Fibroblast of the conjunctiva (primary cell): ENCODE results near the gene PLEKHM2.

Experiments used
- DNase-seq: peaks from one replicate; pipeline ENCODE4 v3.0.0-alpha.2; 2010; ENCODE audit warnings: low read depth

Gene PLEKHM2

DNA sequence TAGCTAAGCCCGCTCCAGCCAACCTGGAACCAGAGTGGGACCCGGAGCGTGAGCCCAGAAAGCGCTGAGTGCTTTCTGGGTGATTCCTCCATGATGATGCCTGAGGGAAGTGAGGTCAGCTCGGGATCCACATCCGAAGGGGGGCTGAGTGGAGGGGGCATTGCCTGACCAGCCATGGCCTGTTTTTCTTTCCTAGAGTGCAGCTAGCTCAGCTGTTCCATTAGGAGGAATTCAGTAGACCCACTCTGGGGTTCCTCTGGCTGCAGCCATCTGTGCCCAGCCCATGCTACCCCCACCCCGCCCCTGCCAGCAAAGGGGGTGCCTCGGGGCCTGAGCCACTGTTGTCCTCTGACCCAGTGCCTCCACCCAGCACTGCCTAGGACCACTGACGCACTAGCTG lies 42.4 kb downstream of the PLEKHM2 start:
- DNase-seq = no peak

DNA sequence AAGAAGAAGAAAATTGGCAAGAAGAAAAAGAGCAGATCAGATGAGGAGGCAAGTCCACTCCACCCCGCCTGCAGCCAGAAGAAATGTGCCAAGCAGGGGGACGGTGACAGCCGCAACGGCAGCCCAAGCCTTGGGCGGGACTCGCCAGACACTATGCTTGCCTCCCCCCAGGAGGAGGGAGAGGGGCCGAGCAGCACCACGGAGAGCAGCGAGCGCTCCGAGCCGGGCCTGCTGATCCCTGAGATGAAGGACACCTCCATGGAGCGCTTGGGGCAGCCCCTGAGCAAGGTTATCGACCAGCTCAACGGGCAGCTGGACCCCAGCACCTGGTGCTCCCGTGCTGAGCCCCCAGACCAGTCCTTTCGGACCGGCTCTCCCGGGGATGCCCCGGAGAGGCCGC lies 42.9 kb downstream of the PLEKHM2 start:
- no peak for DNase-seq

DNA sequence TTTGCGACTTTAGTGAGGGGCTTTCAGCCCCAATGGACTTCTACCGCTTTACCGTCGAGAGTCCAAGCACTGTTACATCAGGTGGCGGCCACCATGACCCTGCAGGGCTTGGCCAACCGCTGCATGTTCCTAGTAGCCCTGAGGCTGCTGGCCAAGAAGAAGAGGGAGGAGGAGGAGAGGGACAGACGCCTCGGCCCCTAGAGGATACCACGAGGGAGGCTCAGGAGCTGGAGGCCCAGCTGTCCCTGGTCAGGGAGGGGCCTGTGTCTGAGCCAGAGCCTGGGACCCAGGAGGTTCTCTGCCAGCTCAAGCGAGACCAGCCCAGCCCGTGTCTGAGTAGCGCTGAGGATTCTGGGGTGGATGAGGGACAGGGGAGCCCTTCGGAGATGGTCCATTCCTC lies 43.3 kb downstream of the PLEKHM2 start:
- DNase-seq = no peak

DNA sequence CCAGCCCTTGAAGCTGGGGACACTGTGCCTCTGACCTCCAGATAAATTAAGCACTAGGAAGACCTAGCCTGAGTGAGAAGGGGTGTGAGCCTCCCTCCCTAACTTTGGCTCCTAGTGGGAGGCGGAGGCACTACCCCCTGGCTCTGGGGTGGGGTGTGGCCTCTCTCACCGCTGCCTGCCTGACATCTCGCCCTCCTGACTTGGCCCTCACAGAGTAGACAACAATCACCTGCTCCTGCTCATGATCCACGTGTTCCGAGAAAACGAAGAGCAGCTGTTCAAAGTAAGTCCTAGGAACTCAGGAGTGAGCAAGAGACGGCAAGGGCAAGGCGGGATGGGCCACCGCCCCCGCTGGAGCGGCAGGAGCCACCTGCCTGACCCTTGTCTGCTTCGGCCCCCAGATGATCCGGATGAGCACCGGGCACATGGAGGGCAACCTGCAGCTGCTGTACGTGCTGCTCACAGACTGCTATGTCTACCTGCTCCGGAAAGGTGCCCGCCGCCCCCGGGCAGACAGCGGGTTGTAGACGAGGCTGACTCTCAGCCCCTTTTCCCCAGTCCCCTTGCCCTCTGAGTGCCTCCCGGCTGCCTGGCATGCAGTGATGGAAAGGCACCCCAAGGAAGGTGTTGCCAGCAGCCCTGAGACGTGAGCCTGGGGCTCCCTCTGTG lies 43.9 kb downstream of the PLEKHM2 start:
- no peak for DNase-seq

DNA sequence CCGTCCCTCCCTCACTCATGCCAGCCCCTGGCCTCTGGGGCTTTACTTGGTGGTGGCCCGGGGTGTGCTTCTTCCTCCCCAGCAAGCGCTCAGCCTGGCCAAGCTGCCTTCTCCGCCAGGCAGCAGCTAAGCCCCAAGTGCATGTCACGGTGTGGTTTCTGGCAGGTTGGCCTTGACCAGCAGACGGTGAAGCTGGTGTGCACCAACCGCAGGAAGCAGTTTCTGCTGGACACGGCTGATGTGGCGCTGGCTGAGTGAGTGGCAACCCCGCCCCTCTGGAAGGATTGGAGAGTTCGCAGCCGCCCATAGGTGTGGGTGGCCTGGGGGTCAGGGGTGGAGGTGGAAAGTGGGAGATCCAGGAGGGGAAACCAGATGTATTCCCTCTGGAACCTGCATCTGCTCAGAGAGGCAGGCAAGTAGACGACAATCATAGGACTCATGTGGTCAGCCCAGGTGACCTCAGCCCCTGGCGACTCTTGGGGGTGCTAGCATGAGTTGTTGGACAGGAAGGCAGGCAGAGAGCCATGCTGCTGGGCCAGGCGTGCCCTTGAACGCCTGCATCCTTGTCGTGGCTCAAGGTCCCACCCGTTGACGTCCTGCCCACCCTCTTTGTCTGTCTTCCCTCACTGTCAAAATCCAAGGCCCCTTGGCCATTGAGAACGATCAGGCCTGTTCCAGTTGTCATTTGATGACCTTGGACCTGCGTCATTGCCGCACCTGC lies 45.0 kb downstream of the PLEKHM2 start:
- no peak for DNase-seq

DNA sequence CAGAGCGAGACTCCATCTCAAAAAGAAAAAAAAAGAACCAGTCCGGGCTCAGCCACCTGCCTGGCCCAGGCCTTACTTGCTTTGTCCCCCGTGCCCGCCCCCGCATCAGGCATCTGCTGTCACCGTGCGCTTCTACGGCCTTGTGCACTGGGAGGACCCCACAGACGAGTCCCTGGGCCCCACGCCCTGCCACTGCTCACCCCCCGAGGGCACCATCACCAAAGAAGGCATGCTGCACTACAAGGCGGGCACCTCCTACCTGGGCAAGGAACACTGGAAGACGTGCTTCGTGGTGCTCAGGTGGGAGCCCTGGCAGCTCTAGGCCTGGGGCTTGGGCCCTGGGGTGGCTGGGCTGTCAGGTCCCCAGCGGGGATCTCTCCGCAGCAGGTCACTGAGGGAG lies 46.3 kb downstream of the PLEKHM2 start:
- no peak for DNase-seq

DNA sequence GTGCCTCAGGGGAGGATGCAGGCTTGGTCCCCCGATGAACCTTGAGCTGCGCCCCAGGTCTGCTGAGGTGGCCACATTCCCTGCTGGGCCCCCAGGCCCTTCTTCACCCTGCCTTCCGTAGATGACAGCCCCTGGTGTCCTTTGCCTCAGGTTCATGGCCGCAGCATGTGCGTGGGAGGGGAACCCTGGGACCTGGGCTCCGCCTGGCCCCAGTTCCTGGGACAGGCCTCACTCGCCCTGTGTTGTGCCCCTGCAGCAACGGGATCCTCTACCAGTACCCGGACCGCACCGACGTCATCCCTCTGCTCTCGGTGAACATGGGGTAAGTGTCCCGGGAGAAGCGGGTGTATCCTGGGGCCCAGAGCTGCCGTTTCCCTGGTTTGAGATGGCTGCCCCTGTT lies 46.8 kb downstream of the PLEKHM2 start:
- DNase-seq = no peak

DNA sequence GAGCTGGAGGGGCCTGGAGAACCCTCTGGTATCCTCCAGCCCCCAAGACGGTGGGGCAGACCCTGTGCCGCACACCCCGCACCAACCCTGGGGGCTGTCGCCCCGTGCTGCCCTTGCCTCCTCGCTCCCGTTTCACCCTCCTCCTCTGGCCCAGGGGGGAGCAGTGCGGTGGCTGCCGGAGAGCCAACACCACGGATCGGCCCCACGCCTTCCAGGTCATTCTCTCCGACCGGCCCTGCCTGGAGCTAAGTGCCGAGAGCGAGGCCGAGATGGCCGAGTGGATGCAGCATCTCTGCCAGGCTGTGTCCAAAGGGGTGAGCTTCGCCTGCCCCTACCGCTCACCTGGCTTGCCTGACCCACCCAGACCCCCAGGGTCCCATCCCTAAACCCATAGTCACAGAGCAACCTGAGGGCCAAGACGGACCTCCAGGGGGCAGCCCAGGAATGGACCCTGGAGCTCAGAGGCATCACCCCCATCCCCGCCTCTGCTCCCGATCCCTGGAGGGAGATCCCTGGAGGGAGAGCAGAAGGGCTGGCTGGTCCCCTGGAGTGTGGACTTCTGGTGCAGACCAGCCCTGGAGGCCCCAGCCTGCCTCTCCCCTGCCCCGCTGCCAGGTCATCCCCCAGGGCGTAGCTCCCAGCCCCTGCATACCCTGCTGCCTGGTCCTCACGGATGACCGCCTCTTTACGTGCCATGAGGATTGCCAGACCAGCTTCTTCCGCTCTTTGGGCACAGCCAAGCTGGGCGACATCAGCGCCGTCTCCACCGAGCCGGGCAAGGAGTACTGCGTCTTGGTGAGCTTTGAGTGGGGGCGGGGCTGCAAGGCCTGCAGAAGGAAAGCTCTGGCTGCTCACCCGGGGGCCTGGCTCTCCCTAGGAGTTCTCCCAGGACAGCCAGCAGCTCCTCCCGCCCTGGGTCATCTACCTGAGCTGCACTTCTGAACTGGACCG lies 47.9 kb downstream of the PLEKHM2 start:
- no peak for DNase-seq

DNA sequence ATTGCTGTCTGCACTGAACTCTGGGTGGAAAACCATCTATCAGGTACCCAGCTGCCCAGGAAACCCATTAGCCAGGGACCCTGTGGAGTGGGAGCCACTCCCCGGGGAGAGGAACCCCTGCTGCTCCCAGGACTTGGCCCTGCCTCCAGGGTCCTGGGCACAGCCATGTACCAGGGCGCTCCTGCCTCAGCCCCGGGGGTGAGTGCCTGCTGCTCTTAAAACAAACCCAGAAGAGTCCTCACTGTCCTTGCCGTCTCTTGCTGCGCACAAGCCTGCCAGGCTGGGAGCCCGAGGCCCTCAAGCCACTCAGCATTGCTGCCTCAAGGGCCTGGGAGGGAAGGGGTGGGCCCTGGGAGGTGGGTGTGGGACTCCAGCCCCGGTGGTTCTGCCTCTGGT lies 48.6 kb downstream of the PLEKHM2 start:
- DNase-seq = no peak

DNA sequence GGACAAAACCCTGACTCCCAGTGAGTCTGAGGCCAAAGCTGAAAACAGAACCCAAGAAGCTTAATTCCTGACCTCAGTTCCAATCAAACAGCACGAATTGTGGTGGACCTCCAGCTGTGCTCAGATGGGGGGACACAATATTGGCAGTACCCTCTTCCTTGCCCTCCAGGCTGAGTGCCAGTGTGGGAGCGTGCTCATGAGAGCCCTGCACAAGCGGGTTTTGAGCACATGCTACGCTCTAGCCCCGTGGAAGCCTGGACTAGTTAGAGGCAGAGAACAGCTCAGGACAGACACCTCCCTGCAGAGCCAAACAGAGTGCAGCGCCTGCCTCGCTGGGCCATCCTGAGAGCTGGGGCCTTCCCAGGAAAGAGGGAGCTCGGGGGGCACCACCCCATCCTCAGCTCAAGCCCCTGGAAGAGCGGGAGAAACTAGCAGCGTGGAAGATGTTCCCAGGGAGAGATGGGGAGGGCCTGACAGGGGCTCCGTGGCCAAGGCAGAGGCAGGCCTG lies 49.2 kb downstream of the PLEKHM2 start:
- DNase-seq = no peak

DNA sequence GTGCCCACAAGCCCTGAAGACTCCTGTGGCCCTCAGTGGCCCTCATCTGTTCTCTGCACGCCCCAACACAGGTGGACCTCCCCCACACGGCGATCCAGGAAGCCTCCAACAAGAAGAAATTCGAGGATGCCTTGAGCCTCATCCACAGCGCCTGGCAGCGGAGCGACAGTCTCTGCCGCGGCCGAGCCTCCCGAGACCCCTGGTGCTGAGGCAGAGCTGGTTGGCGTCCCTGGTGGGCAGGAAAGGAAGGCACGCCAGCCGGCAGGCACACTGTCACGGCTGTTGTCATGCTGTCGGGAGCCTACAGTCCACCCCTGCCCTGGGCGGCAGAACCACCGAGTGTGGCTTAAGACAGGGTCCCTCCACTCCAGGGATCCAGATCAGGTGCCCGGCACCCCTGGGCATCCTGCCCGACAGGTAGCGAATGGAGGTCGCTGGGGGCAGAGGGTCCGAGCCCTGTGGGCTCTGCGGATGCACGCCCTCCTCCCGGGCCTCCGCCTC lies 49.7 kb downstream of the PLEKHM2 start:
- DNase-seq = no peak

DNA sequence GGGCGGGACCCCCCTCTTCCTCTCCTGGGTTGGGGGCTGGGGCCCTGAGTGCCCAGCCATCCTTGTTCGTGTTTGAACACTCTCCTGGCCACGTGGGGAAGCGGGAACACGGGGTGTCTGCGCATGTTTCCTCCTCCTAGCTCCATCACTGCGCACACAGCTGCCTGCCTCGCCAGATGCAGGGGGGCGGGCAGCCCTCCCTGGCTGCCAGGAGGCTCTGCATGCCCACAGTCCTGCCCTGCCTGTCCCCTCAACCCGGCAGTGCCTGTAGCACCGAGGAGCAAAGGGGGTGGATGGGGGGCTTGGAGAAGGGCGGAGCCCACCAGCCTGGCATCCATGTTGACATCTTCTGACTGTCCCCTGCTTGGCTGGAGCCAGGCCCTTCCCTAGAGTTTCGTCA lies 50.2 kb downstream of the PLEKHM2 start:
- DNase-seq = no peak

DNA sequence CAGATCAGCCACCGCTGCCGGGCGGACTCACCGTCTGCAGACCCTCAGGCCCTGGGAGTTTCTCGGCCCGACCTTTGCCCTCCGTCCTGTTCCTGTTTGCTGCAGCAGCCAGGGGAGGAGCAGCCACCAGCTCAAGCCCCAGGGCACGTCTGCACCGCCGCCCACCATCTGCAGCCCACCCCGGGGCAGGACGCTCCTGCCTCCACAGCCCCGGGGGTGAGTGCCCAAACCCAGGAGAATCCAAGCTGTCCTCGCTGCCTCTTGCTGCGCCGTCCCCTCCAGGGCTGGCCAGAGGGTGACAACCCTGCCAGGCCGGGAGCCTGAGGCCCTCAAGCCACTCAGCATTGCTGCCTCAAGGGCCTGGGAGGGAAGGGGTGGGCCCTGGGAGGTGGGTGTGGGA lies 50.8 kb downstream of the PLEKHM2 start:
- DNase-seq = no peak

DNA sequence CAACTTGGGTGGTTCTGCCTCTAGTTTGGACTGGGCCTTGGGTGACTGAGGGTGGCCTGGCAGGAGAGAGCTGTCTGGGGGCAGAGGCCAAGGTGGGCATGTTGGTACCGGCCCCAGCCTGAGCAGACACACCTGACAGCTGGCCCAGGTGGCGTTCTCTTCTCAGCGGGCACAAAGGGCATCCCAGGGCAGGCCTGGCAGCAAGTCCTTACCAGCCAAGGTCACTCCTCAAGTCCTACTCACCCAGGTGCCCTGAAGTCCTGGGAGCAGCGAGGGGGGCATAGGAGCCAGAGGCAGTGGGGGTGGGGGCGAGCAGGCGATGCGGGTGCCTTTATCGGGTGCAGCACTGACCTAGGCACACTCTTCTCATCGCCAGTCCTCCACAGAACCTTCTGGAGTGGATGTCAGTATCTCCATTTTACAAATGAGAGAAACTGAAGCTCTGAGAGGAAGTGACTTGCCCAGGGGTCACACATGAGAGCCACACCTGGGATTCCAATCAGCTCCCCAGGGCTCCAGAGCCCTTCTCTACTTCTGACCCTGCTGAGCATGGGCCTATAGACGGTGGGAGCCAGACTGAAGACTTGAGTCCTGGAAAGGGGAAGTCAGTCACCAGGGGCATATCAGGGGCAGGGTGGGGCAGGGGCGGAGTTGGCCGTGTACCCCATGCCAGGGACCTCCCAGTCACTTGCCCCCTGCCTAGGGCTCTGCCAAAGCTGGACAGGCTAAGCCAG lies 51.4 kb downstream of the PLEKHM2 start:
- DNase-seq = no peak

DNA sequence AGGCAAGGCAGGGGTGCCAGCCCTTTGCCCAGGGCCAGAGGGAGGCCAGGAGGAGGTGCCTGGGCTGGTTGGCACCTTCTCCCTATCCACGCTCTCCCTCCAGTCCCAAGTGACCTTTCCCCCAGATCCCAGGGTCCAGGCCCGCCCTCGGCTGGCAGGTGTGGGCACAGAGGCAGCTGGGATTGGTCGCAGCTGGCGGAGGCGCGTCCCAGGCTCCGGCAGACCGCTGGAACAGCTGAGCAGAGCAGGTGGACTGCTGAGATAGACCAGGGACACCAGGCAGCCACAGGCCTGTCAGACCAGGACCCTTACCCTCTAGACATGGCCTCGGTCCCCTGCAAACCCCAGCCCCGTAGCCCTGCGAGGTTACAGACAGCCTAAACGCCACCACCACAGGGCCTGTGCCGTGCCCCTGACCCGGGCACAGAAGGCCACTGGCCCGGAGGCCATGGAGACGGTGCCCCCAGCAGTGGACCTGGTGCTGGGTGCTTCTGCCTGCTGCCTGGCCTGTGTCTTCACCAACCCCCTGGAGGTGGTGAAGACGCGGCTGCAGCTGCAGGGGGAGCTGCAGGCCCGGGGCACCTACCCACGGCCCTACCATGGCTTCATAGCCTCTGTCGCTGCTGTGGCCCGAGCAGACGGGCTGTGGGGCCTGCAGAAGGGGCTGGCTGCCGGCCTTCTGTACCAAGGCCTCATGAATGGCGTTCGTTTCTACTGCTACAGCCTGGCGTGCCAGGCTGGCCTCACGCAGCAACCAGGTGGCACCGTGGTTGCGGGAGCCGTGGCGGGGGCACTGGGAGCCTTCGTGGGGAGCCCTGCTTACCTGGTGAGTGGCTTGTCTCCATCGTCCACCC lies 52.1 kb downstream of the PLEKHM2 start, which contains the start of gene SLC25A34:
Gene SLC25A34, plus strand, starts transcription at position 221 of the 854 bp plus-strand sequence. Its CDS starts 228 bp downstream, at position 449.
- no peak for DNase-seq

DNA sequence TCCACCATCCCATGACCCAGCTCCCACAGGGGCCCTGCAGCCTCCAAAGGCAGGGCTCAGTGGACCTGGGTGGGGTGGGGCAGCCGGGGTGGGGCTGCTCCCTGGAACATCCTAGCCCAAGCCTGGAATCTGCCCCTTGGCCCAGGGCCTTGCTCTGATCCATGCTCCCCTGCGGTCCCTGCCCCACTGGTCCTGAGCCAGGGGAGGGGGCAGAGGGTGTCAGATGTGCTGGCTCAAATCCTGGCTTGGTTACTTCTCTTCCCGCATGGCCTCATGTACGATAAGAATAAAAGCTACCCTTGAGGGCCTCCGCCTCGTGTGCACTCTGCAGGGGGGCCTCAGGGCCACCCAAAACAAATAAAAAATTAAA lies 52.8 kb downstream of the PLEKHM2 start:
- DNase-seq = no peak

DNA sequence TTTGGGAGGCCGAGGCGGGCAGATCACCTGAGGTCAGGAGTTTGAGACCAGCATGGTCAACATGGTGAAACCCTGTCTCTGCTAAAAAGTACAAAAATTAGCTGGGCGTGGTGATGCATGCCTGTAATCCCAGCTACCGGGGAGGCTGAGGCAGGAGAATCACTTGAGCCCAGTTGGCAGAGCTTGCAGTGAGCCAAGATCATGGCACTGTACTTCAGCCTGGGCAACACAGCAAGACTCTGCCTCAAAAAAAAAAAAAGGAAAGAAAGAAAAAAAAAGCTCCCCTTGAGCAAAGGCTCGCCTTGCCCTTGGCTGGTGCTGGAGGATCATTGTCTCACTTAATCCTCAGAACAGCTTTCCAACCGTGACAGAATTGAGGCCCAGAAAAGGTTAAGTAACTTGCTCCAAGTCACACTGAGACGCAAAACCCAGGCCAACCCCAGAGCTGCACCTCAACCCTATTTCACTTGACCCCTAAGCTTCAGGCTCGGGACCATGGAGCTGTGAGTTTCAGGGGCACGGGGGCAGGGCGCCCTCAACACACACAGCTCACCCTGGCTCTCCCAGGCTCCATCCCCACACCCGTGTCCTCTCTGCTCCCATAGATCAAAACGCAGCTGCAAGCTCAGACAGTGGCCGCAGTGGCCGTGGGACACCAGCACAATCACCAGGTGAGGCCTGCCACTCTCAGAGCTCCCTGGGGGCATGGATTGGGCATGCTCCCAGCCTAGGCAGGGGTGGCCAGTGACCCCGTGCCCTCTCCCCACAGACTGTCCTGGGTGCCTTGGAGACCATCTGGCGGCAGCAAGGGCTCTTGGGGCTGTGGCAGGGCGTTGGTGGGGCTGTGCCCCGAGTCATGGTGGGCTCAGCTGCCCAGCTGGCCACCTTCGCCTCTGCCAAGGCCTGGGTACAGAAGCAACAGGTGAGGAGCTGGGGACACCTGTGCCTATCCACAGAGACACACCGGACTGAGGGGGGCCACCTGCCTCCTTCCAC lies 53.5 kb downstream of the PLEKHM2 start:
- no peak for DNase-seq

DNA sequence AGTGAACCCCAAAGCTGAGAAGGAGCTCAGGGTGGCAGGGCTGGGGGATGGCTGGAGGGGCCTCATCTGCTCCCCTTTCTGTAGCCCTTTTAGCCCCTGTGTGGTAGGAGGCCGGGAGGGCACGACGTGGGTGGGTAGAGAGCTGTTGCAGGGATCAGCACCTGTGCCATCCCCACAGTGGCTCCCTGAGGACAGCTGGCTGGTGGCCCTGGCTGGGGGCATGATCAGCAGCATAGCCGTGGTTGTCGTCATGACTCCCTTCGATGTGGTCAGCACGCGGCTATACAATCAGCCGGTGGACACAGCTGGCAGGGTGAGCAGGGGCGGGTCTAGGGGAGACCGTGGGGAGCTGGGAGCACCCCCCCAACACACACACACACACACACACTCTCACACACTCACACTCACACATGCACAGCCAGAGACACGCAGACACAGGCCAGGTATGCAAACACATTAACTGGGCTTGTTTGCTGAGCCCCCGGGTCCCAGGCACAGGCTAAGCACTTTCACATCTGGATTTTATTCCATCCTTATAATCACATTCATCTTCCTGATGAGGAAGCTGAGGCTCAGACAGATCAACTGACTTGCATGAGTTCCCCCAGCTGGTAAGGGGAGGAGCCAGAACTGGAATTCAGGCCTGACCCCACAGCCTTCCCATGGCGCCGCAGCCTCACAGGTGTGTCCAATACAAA lies 54.4 kb downstream of the PLEKHM2 start:
- no peak for DNase-seq

DNA sequence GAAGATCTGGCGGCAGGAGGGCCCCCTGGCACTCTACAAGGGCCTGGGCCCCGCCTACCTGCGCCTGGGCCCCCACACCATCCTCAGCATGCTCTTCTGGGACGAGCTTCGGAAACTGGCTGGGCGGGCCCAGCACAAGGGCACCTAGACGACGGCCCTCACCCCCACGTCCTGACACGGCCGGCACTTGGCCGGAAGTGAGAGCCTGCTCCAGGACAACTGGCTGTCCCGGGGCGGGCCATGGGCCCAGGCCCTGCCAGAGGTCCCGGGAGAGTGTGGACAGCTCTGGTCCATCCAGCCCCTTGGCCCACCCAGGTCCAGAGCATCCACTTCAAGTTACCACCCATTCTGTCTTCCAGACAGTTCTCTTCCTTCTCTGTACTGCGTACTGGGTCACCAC lies 55.1 kb downstream of the PLEKHM2 start:
- DNase-seq = no peak
